HepG2 (cell line): ENCODE results near the gene NPBWR2. TPM values are rescaled to one million over a fixed set of nuclear protein-coding genes. Genes with fewer than 3 reads are reported as not detected.

ENCODE experiments used
- HNF4G ChIP-seq, 2 experiments: sonication (generic) in 1 of 2; formaldehyde crosslinking in 1 of 2; IDR thresholded peaks; 2 replicates each; pipeline versions ENCODE4 v1.4.0 to v1.6.1; 2011 to 2020; ENCODE audit warnings: borderline replicate concordance in 2 of 2, low read depth in 2 of 2, mild to moderate bottlenecking in 2 of 2, low read length in 1 of 2, missing genetic modification reagents in 1 of 2, moderate library complexity in 1 of 2
- HOXD1 ChIP-seq: sonication (generic); formaldehyde crosslinking; IDR thresholded peaks from 2 replicates; pipeline ENCODE4 v1.5.0; 2020; ENCODE audit warnings: missing genetic modification reagents
- KAT7 ChIP-seq: IDR thresholded peaks from 2 replicates; pipeline ENCODE4 v1.6.1; 2018; ENCODE audit warnings: borderline replicate concordance, missing compliant biosample characterization
- MNT ChIP-seq: fragments of 450-650 bp; IDR thresholded peaks from 2 replicates; pipeline ENCODE4 v1.6.1; 2016
- NFAT5 ChIP-seq: sonication (generic); formaldehyde crosslinking; IDR thresholded peaks from 2 replicates; pipeline ENCODE4 v1.4.0; 2020; ENCODE audit warnings: missing genetic modification reagents
- RBM22 ChIP-seq: fragments of 200-400 bp; formaldehyde crosslinking; optimal IDR thresholded peaks from 2 replicates; pipeline ENCODE3; 2017; ENCODE audit warnings: mild to moderate bottlenecking, low read length, moderate library complexity
- SKIL ChIP-seq: sonication (generic); formaldehyde crosslinking; IDR thresholded peaks from 2 replicates; pipeline ENCODE4 v1.8.0; 2022; ENCODE audit warnings: missing genetic modification reagents, mild to moderate bottlenecking, moderate library complexity, borderline replicate concordance
- SMARCE1 ChIP-seq: fragments of 450-650 bp; IDR thresholded peaks from 2 replicates; pipeline ENCODE4 v1.6.1; 2017; ENCODE audit warnings: borderline replicate concordance
- SNAPC2 ChIP-seq: sonication (generic); formaldehyde crosslinking; IDR thresholded peaks from 2 replicates; pipeline ENCODE4 v1.8.1; 2022; ENCODE audit warnings: mild to moderate bottlenecking, missing genetic modification reagents
- SRF ChIP-seq: IDR thresholded peaks from 2 replicates; pipeline ENCODE4 v1.6.1; 2011; ENCODE audit warnings: mild to moderate bottlenecking, low read depth, low read length, moderate library complexity
- ZBTB4 ChIP-seq: sonication (generic); formaldehyde crosslinking; IDR thresholded peaks from 2 replicates; pipeline ENCODE4 v1.4.0; 2020; ENCODE audit warnings: missing genetic modification reagents, mild to moderate bottlenecking, borderline replicate concordance
- ZBTB7A ChIP-seq: sonication (generic); formaldehyde crosslinking; IDR thresholded peaks from 2 replicates; pipeline ENCODE4 v1.8.0; 2022; ENCODE audit warnings: mild to moderate bottlenecking, missing genetic modification reagents
- ZFX ChIP-seq: sonication (generic); formaldehyde crosslinking; IDR thresholded peaks from 2 replicates; pipeline ENCODE4 v1.4.0; 2020; ENCODE audit warnings: mild to moderate bottlenecking, low read depth, missing genetic modification reagents, moderate library complexity
- ZNF143 ChIP-seq: sonication (generic); formaldehyde crosslinking; IDR thresholded peaks from 2 replicates; pipeline ENCODE4 v1.4.0; 2020; ENCODE audit warnings: missing genetic modification reagents
- ZNF891 ChIP-seq: sonication (generic); formaldehyde crosslinking; IDR thresholded peaks from 2 replicates; pipeline ENCODE4 v1.5.0; 2020; ENCODE audit warnings: mild to moderate bottlenecking, missing genetic modification reagents
- polyA plus RNA-seq, 8 experiments: library from polyadenylated mRNA; depleted of rRNA in 3 of 8; stranded (reverse) in 7 of 8; unstranded in 1 of 8; fragments of >200 nt; fragmentation: Illumina TruSeq in 4 of 8; extraction: Trizol in 4 of 8; gene quantifications; 2 replicates each; pipeline versions ENCODE4 v1.2.1 to v1.2.3, GENCODE V29; 2011 to 2016; ENCODE audit warnings: low read depth in 4 of 8, missing spikeins in 1 of 8, mixed read lengths in 1 of 8; ENCODE audit not compliant: insufficient read depth in 1 of 8
- total RNA-seq, 5 experiments: library from RNA; depleted of rRNA; stranded (reverse); fragments of >200 nt; fragmentation: Illumina TruSeq; extraction: Trizol; gene quantifications; 2 replicates each; pipeline ENCODE4 v1.2.3, GENCODE V29; 2016; ENCODE audit warnings: low read depth in 1 of 5

Gene NPBWR2
- total and polyA plus RNA-seq, 2 of the 13 experiments (the other 11 are each of a cell fraction or from before 2014, with no cell fraction given): not detected

- TF ChIP-seq HNF4G (IDR thresholded peaks at IDR 0.05; ENCODE audit: borderline replicate concordance, low read depth, low read length): no peak
- no peak for TF ChIP-seq HNF4G (CRISPR knock-in tag; IDR thresholded peaks at IDR 0.05; ENCODE audit: borderline replicate concordance, low read depth)
- TF ChIP-seq HOXD1 (CRISPR knock-in tag): no peak
- TF ChIP-seq SRF: no peak
- TF ChIP-seq SMARCE1: no peak
- TF ChIP-seq ZBTB4: no peak
- no peak for TF ChIP-seq NFAT5 (CRISPR knock-in tag)
- no peak for TF ChIP-seq ZNF143 (CRISPR knock-in tag)
- peak; percentile 37; the same call in 1 of the 2 replicates for TF ChIP-seq ZFX
- TF ChIP-seq ZBTB7A (CRISPR knock-in tag): no peak
- no peak for TF ChIP-seq SKIL
- no peak for TF ChIP-seq KAT7 (CRISPR knock-in tag)
- peak; percentile 98 for TF ChIP-seq MNT
- TF ChIP-seq ZNF891 (CRISPR knock-in tag): peak; percentile 18; the same call in 1 of the 2 replicates
- TF ChIP-seq SNAPC2: no peak
- no peak for TF ChIP-seq RBM22
Measured at GRCh38 chr20:64092258-64093012, 14.9 kb downstream of the NPBWR2 start (continued).
